Ammon's horn (tissue), 1 donor: ENCODE measurements around the gene SGCA.
A peak's percentile ranks its signal among the peaks of the same experiment; 100 is the strongest.

Source experiments
- DNase-seq: peaks from one replicate; pipeline ENCODE4 v3.0.0-alpha.2; 2016; ENCODE audit warnings: low spot score

The SGCA gene

GRCh38 chr17:50182783-50183420 lies 17.1 kb downstream of the SGCA start:
- no peak for DNase-seq

- no peak for DNase-seq
Measured at GRCh38 chr17:50183421-50183994, 17.7 kb downstream of the SGCA start.

- no peak for DNase-seq
Measured at GRCh38 chr17:50184064-50184463, 18.3 kb downstream of the SGCA start.

GRCh38 chr17:50184611-50185398 lies 19.0 kb downstream of the SGCA start:
- peak; percentile 57 for DNase-seq

GRCh38 chr17:50185631-50186471 lies 20.0 kb downstream of the SGCA start:
- DNase-seq: no peak

GRCh38 chr17:50186661-50187393 lies 21.0 kb downstream of the SGCA start:
- no peak for DNase-seq

- DNase-seq: no peak
Measured at GRCh38 chr17:50187394-50187725, 21.6 kb downstream of the SGCA start.

GRCh38 chr17:50187751-50188530 lies 22.1 kb downstream of the SGCA start:
- DNase-seq: no peak

GRCh38 chr17:50188531-50188920 lies 22.7 kb downstream of the SGCA start:
- no peak for DNase-seq

GRCh38 chr17:50188921-50189549 lies 23.2 kb downstream of the SGCA start:
- DNase-seq: no peak

GRCh38 chr17:50189550-50190292 lies 23.9 kb downstream of the SGCA start:
- DNase-seq: no peak

GRCh38 chr17:50190293-50190602 lies 24.4 kb downstream of the SGCA start:
- DNase-seq: no peak

- no peak for DNase-seq
Measured at GRCh38 chr17:50190603-50191358, 25.0 kb downstream of the SGCA start.

- no peak for DNase-seq
Measured at GRCh38 chr17:50191359-50192143, 25.7 kb downstream of the SGCA start.

GRCh38 chr17:50192144-50192617 lies 26.4 kb downstream of the SGCA start:
- DNase-seq: no peak

GRCh38 chr17:50192618-50193291 lies 26.9 kb downstream of the SGCA start:
- DNase-seq: no peak

- no peak for DNase-seq
Measured at GRCh38 chr17:50194140-50194933, 28.5 kb downstream of the SGCA start.
